ENCODE data around the gene CTSW.
"Not testable (repeated sequence)": the region's sequence is repeated elsewhere in the genome, so short reads cannot be mapped to it uniquely, and the experiment has no call there.

CTSW gene

DNA sequence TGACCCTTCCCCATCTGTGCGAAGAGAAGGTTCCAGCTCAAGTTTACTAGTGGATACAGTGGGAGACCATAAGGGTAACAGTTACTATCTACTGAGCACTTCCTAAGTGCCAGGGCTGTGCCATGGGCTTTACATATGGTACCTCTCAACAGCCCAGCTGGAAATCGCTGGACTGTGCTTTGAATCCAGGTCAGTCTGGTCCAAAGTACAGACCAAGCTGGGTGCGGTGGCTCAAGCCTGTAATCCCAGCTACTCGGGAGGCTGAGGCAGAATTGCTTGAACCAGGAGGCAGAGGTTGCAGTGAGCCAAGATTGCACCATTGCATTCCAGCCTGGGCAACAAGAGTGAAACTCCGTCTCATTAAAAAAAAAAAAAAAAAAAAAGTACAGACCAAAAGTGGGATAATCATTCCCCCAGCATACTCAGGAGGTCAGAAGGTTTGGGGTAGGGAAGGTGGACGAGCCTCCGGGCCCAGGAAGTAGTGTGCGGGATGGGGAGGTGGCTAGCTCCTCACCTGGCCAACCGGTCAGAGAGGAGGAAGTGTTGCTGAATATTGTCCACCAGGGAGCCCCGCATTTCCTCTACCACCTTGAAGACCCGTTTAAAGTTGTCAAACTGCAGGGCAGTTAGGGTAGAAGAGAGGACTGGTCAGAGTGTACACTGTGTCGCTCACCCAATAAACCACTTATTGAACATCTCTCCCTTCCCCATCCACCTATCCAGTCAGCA, 6.3 kb downstream of the CTSW start:
- DNase-seq (ENCODE audit: low spot score), result no peak
- TF ChIP-seq, protein P1, sequence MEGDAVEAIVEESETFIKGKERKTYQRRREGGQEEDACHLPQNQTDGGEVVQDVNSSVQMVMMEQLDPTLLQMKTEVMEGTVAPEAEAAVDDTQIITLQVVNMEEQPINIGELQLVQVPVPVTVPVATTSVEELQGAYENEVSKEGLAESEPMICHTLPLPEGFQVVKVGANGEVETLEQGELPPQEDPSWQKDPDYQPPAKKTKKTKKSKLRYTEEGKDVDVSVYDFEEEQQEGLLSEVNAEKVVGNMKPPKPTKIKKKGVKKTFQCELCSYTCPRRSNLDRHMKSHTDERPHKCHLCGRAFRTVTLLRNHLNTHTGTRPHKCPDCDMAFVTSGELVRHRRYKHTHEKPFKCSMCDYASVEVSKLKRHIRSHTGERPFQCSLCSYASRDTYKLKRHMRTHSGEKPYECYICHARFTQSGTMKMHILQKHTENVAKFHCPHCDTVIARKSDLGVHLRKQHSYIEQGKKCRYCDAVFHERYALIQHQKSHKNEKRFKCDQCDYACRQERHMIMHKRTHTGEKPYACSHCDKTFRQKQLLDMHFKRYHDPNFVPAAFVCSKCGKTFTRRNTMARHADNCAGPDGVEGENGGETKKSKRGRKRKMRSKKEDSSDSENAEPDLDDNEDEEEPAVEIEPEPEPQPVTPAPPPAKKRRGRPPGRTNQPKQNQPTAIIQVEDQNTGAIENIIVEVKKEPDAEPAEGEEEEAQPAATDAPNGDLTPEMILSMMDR (IDR thresholded peaks at IDR 0.05; ENCODE audit: extremely low read depth, missing control alignments), result no peak

- no peak for DNase-seq (ENCODE audit: low spot score)
- TF ChIP-seq, protein P1 (IDR thresholded peaks at IDR 0.05; ENCODE audit: extremely low read depth, missing control alignments), result no peak
These were observed 7.4 kb downstream of the CTSW start for GRCh38 chr11:65886826-65887722.

DNA sequence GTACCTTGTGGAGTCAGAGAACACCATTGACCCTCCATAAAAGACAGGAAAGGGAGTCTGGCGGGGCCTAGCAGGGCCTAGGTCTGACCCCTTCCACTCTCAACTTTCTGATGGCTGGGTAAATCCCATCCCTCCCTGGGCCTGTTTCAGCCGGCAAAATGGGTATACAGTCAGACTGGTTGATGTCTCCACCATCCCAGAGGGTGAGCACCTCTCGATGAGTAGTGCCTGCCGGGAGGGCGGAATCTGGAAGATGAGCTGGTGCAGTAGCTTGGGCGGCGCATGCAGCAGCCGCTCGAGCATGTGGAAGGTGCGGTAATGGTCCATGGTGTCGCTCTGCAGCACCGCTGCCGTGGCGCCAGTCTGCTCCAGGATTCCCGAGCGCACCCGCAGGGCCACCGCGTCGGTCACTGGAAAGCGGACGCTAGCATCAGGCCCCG, 8.1 kb downstream of the CTSW start:
- no peak for DNase-seq (ENCODE audit: low spot score)
- TF ChIP-seq, protein P1 (IDR thresholded peaks at IDR 0.05; ENCODE audit: extremely low read depth, missing control alignments), result no peak

DNA sequence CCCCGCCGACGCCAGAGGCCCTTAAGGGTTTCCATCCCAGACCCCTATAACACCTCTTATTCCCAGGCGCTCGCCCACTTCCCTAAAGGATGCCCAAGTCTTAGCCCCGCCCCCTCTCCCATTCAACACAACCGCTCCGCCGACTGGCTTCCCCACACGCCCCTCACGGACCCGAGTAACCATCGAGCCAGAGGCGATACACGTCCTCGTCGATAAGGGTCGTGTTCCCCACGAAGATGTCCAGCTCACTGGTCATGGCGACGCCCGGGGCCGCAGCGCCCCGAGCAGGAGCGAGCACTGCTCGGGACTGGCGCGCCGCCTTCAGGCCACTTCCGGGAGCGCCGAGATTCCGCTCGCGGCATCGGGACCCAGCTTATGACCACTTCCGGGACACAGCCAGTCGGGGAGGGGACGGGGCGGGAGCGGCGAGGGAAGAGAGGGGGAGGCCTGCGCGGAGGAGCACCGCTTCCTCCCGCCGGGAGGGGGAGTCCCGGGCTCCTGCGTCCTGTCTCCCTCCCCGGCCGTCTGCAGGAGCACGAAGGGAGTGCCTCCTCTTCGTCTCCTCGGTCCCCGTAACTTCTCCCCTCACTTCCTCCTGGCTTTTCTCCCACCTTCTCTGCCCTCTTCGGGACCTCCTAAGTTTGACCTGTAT, 8.7 kb downstream of the CTSW start, which contains the start of gene FIBP:
FIBP (minus strand) TSS at position 309 of the 652 bp plus-strand sequence; CDS start at position 256, 53 bp downstream.
- TF ChIP-seq, protein P1 (IDR thresholded peaks at IDR 0.05; ENCODE audit: extremely low read depth, missing control alignments), result peak; percentile 69
- DNase-seq (ENCODE audit: low spot score), result peak; percentile 97

- TF ChIP-seq, protein P1 (IDR thresholded peaks at IDR 0.05; ENCODE audit: extremely low read depth, missing control alignments), result no peak
- peak; percentile 97 for DNase-seq (ENCODE audit: low spot score)
These were observed 10.9 kb downstream of the CTSW start, which contains the start of gene CCDC85B for GRCh38 chr11:65890324-65891218. CCDC85B (plus strand) TSS chr11:65890673; CDS start chr11:65890784, 111 bp downstream.

GRCh38 chr11:65891219-65892136, 11.8 kb downstream of the CTSW start:
- no peak for DNase-seq (ENCODE audit: low spot score)

DNA sequence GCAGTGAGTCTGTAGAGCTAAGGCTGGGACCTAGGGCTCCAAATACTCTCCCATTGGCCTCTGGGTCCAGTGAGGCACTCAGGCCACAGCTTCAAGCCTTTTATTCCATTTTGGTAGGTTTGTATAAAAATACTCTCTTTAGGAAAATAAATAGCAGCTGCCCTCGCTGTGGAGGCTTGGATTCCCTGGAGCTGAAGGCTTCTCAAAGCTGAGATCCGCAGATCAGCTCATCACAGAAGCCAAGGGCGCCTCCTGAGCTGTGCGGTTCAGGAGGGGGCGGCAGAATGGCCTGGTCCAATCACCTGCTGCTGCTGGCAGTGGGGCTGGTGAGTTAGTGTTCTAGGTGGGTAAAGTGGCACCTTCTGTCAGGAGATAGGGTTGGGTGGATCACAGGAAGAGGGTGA, 12.5 kb downstream of the CTSW start:
- not testable (repeated sequence) for DNase-seq (ENCODE audit: low spot score)

More at GRCh38 chr11:65891219-65892136, 11.8 kb downstream of the CTSW start:
- TF ChIP-seq, protein P1 (IDR thresholded peaks at IDR 0.05; ENCODE audit: extremely low read depth, missing control alignments), result peak; percentile 40

All from GM20000 (cell line).